Hepatocyte (in vitro differentiated cells): ENCODE data around the gene ZNF43. TPM values are rescaled to one million over a fixed set of nuclear protein-coding genes. Genes with fewer than 3 reads are reported as not detected.
A peak's percentile ranks its signal among the peaks of the same experiment; 100 is the strongest.
"Not testable (repeated sequence)": the region's sequence is repeated elsewhere in the genome, so short reads cannot be mapped to it uniquely, and the experiment has no call there.

Experiments used
- DNase-seq: peaks from one replicate; pipeline ENCODE4 v3.0.0-alpha.2; 2016; ENCODE audit warnings: low spot score
- H2AFZ ChIP-seq: fragments of 200-600 bp; sonication (generic); 2 replicates; pipeline ENCODE4 v1.6.0; 2016; ENCODE audit warnings: antibody characterized with exemption, mild to moderate bottlenecking
- H3K27ac ChIP-seq: fragments of 200-600 bp; sonication (generic); 2 replicates; pipeline ENCODE4 v1.5.1; 2016; ENCODE audit warnings: mild to moderate bottlenecking
- H3K27me3 ChIP-seq: fragments of 200-600 bp; sonication (generic); 2 replicates; pipeline ENCODE4 v1.6.1; 2016
- H3K36me3 ChIP-seq: fragments of 200-600 bp; sonication (generic); replicated peaks from 2 replicates; pipeline ENCODE4 v1.5.1; 2016; ENCODE audit warnings: low read depth; ENCODE audit not compliant: insufficient read depth
- H3K4me1 ChIP-seq: fragments of 200-600 bp; sonication (generic); 2 replicates; pipeline ENCODE4 v1.5.1; 2016; ENCODE audit warnings: mild to moderate bottlenecking, moderate library complexity; ENCODE audit not compliant: insufficient read depth
- H3K4me2 ChIP-seq: fragments of 200-600 bp; sonication (generic); 2 replicates; pipeline ENCODE4 v1.6.0; 2016
- H3K4me3 ChIP-seq: fragments of 200-600 bp; sonication (generic); 2 replicates; pipeline ENCODE4 v1.5.1; 2016; ENCODE audit warnings: mild to moderate bottlenecking
- H3K79me2 ChIP-seq: fragments of 200-600 bp; sonication (generic); 2 replicates; pipeline ENCODE4 v1.6.0; 2017; ENCODE audit warnings: mild to moderate bottlenecking
- H3K9me2 ChIP-seq: fragments of 200-600 bp; sonication (generic); replicated peaks from 2 replicates; pipeline ENCODE4 v1.6.0; 2017; ENCODE audit warnings: mild to moderate bottlenecking; ENCODE audit not compliant: insufficient read depth
- H3K9me3 ChIP-seq: fragments of 200-600 bp; sonication (generic); 2 replicates; pipeline ENCODE4 v1.5.1; 2016; ENCODE audit warnings: low read depth, mild to moderate bottlenecking
- H4K20me1 ChIP-seq: fragments of 200-600 bp; sonication (generic); 2 replicates; pipeline ENCODE4 v1.6.0; 2016; ENCODE audit warnings: mild to moderate bottlenecking; ENCODE audit not compliant: insufficient read depth, poor library complexity, severe bottlenecking
- CTCF ChIP-seq: fragments of 200-600 bp; sonication (generic); IDR thresholded peaks from 2 replicates; pipeline ENCODE4 v1.5.1; 2016; ENCODE audit warnings: antibody characterized with exemption, mild to moderate bottlenecking; ENCODE audit not compliant: poor library complexity
- EZH2 ChIP-seq: fragments of 200-600 bp; sonication (generic); IDR thresholded peaks from 2 replicates; pipeline ENCODE4 v1.6.1; 2016; ENCODE audit warnings: antibody characterized with exemption, mild to moderate bottlenecking, borderline replicate concordance
- EZH2phosphoT487 ChIP-seq: fragments of 200-600 bp; sonication (generic); IDR thresholded peaks from one replicate; pipeline ENCODE4 v1.6.1; 2018; ENCODE audit warnings: antibody characterized with exemption, mild to moderate bottlenecking, low read depth, moderate library complexity; ENCODE audit not compliant: unreplicated experiment, severe bottlenecking
- WGBS: methylation state at CpG from one replicate; pipeline ENCODE4 v1.1.6; 2016; ENCODE audit warnings: low lambda C conversion rate; ENCODE audit errors: missing lambda C conversion rate; 5-methylcytosine and 5-hydroxymethylcytosine counted together
- polyA plus RNA-seq: library from polyadenylated mRNA; unstranded; fragments of >200 nt; fragmentation: Nextera tagmentation; extraction: Ambion mirVana; gene quantifications from 2 replicates; pipeline ENCODE4 v1.2.1, GENCODE V29; 2016
- total RNA-seq: library from RNA; depleted of rRNA; stranded (reverse); fragments of >200 nt; gene quantifications from 2 replicates; pipeline ENCODE4 v1.2.3, GENCODE V29; 2014

Gene ZNF43
- total and polyA plus RNA-seq, 2 experiments from 2014 or later = 7.9 to 18.1 TPM

GRCh38 chr19:21786936-21787335, 49.0 kb downstream of the ZNF43 start:
- Histone ChIP-seq H3K27me3 (no peaks in the 10 kb centered on the region), H3K79me2 (no peaks in the 10 kb centered on the region), H3K4me1 (no peaks in the 10 kb centered on the region), H3K9me3 (no peaks in the 10 kb centered on the region), H3K4me2 (no peak overlapping the region), H3K36me3 (no peaks in the 10 kb centered on the region), H2AFZ (no peak overlapping the region), H4K20me1 (no peaks in the 10 kb centered on the region), H3K4me3 (no peak overlapping the region), H3K9me2 (no peaks in the 10 kb centered on the region), H3K27ac (no peak overlapping the region)
- 90% methylated on average over 3 of the region's 3 CpGs for WGBS
- TF ChIP-seq EZH2 = no peak
- no peak for TF ChIP-seq EZH2phosphoT487
- TF ChIP-seq CTCF = no peak
- DNase-seq = no peak

GRCh38 chr19:21775792-21776191, 60.2 kb downstream of the ZNF43 start:
- not testable (repeated sequence) for H3K27me3 ChIP-seq, DNase-seq, H2AFZ ChIP-seq, H3K4me2 ChIP-seq, H3K9me2 ChIP-seq, H3K36me3 ChIP-seq, H3K27ac ChIP-seq, H3K79me2 ChIP-seq, H3K9me3 ChIP-seq, H3K4me3 ChIP-seq, H3K4me1 ChIP-seq, H4K20me1 ChIP-seq
- 95% methylated on average over 11 of the region's 30 CpGs for WGBS

GRCh38 chr19:21767065-21767800, 68.7 kb downstream of the ZNF43 start, which contains the start of gene ZNF100:
Gene ZNF100 (minus strand): TSS chr19:21767579. CDS start chr19:21767429, 150 bp downstream.
- H3K36me3 ChIP-seq = no peaks in the 10 kb centered on the region
- peak within 1 kb of the TSS; percentile 92 for H3K27ac ChIP-seq
- WGBS = under 1% methylated on average over 35 of the region's 35 CpGs
- peak; percentile 95 for DNase-seq
- H3K27me3 ChIP-seq = no peaks in the 10 kb centered on the region
- peaks cover 35% of the 10 kb centered on the region for H3K79me2 ChIP-seq
- no peaks in the 10 kb centered on the region for H3K9me3 ChIP-seq
- H3K4me1 ChIP-seq = no peaks in the 10 kb centered on the region
- H3K9me2 ChIP-seq = no peaks in the 10 kb centered on the region
- H4K20me1 ChIP-seq = no peaks in the 10 kb centered on the region
- H3K4me2 ChIP-seq = peak within 1 kb of the TSS; percentile 86
- peak within 1 kb of the TSS; percentile 74 for H2AFZ ChIP-seq
- peak within 1 kb of the TSS; percentile 65 for H3K4me3 ChIP-seq
- TF ChIP-seq CTCF = no peak
- TF ChIP-seq EZH2 = no peak
- no peak for TF ChIP-seq EZH2phosphoT487

- H3K79me2 ChIP-seq = peaks cover 35% of the 10 kb centered on the region
- H4K20me1 ChIP-seq, H3K36me3 ChIP-seq, H3K9me2 ChIP-seq, H3K9me3 ChIP-seq, H3K4me1 ChIP-seq, H3K27me3 ChIP-seq, DNase-seq: not testable (repeated sequence)
- peak overlapping the region; percentile 65 for H3K4me3 ChIP-seq
- peak overlapping the region; percentile 86 for H3K4me2 ChIP-seq
- H2AFZ ChIP-seq = peak overlapping the region; percentile 74
- WGBS = 2% methylated on average over 19 of the region's 19 CpGs
- H3K27ac ChIP-seq = peak overlapping the region; percentile 92
Measured at GRCh38 chr19:21766705-21767064, 69.3 kb downstream of the ZNF43 start.
